HUES64 (cell line): ENCODE data around the gene FOXN3.

ENCODE experiments used
- H3K27ac ChIP-seq: 2 replicates; pipeline ENCODE4 v1.7.0; 2013; ENCODE audit warnings: low read depth, low read length, inconsistent platforms
- H3K27me3 ChIP-seq: 2 replicates; pipeline ENCODE4 v1.6.1; 2013; ENCODE audit warnings: mild to moderate bottlenecking, low read length; ENCODE audit not compliant: insufficient read depth
- H3K36me3 ChIP-seq: 2 replicates; pipeline ENCODE4 v1.6.1; 2013; ENCODE audit warnings: mild to moderate bottlenecking, low read length; ENCODE audit not compliant: insufficient read depth
- H3K4me1 ChIP-seq: 2 replicates; pipeline ENCODE4 v1.6.1; 2013; ENCODE audit warnings: mild to moderate bottlenecking, low read length, moderate library complexity; ENCODE audit not compliant: insufficient read depth
- H3K4me3 ChIP-seq: 2 replicates; pipeline ENCODE4 v1.5.1; 2013; ENCODE audit warnings: mild to moderate bottlenecking, low read length, moderate library complexity
- H3K9ac ChIP-seq: 2 replicates; pipeline ENCODE4 v1.6.1; 2013; ENCODE audit warnings: mild to moderate bottlenecking, low read depth, low read length
- H3K9me3 ChIP-seq: 2 replicates; pipeline ENCODE4 v1.6.1; 2013; ENCODE audit warnings: low read depth, low read length; ENCODE audit not compliant: insufficient read depth
- WGBS: fragments of 150-250, 120-280 bp; methylation state at CpG from one replicate; pipeline ENCODE4 v1.1.7; 2013; ENCODE audit warnings: missing lambda C conversion rate; 5-methylcytosine and 5-hydroxymethylcytosine counted together

FOXN3 gene

GRCh38 chr14:89282191-89282590 lies 134.8 kb downstream of the FOXN3 start:
- Histone ChIP-seq H3K27me3 (no peaks in the 10 kb centered on the region), H3K9me3 (no peaks in the 10 kb centered on the region), H3K4me3 (no peak overlapping the region), H3K27ac (no peak overlapping the region), H3K9ac (no peak overlapping the region), H3K4me1 (peaks cover 18% of the 10 kb centered on the region; the same call in 1 of the 2 replicates), H3K36me3 (peaks cover 12% of the 10 kb centered on the region; the same call in 1 of the 2 replicates)
- 96% methylated on average over 4 of the region's 4 CpGs for WGBS

GRCh38 chr14:89280600-89280999 lies 136.4 kb downstream of the FOXN3 start:
- no peaks in the 10 kb centered on the region for H3K9me3 ChIP-seq
- H3K4me1 ChIP-seq, result peaks cover 9% of the 10 kb centered on the region; the same call in 1 of the 2 replicates
- H3K4me3 ChIP-seq, result no peak overlapping the region
- 95% methylated on average over 10 of the region's 10 CpGs for WGBS
- no peak overlapping the region for H3K9ac ChIP-seq
- no peak overlapping the region for H3K27ac ChIP-seq
- H3K27me3 ChIP-seq, result no peaks in the 10 kb centered on the region
- H3K36me3 ChIP-seq, result peaks cover 12% of the 10 kb centered on the region; the same call in 1 of the 2 replicates

GRCh38 chr14:89279649-89280232 lies 137.3 kb downstream of the FOXN3 start:
- Histone ChIP-seq H3K36me3 (peaks cover 12% of the 10 kb centered on the region; the same call in 1 of the 2 replicates), H3K4me1 (peaks cover 9% of the 10 kb centered on the region; the same call in 1 of the 2 replicates), H3K4me3 (no peak overlapping the region), H3K27me3 (no peaks in the 10 kb centered on the region), H3K27ac (no peak overlapping the region), H3K9me3 (no peaks in the 10 kb centered on the region), H3K9ac (no peak overlapping the region)
- WGBS, result 97% methylated on average over 9 of the region's 9 CpGs

- Histone ChIP-seq H3K9me3 (no peaks in the 10 kb centered on the region), H3K4me1 (peaks cover 11% of the 10 kb centered on the region; the same call in 1 of the 2 replicates), H3K27me3 (no peaks in the 10 kb centered on the region), H3K9ac (no peak overlapping the region), H3K36me3 (peaks cover 12% of the 10 kb centered on the region; the same call in 1 of the 2 replicates), H3K4me3 (no peak overlapping the region), H3K27ac (no peak overlapping the region)
- 94% methylated on average over 6 of the region's 6 CpGs for WGBS
Observed at GRCh38 chr14:89277203-89277602, 139.8 kb downstream of the FOXN3 start.

GRCh38 chr14:89276424-89276975 lies 140.5 kb downstream of the FOXN3 start:
- no peaks in the 10 kb centered on the region for H3K27me3 ChIP-seq
- H3K36me3 ChIP-seq, result peaks cover 12% of the 10 kb centered on the region; the same call in 1 of the 2 replicates
- H3K9me3 ChIP-seq, result no peaks in the 10 kb centered on the region
- peaks cover 11% of the 10 kb centered on the region; the same call in 1 of the 2 replicates for H3K4me1 ChIP-seq
- H3K27ac ChIP-seq, result no peak overlapping the region
- H3K9ac ChIP-seq, result no peak overlapping the region
- WGBS, result 91% methylated on average over 3 of the region's 3 CpGs
- H3K4me3 ChIP-seq, result no peak overlapping the region

- H3K4me1 ChIP-seq, result peaks cover 36% of the 10 kb centered on the region
- H3K4me3 ChIP-seq, result no peak overlapping the region
- WGBS, result 89% methylated on average over 7 of the region's 7 CpGs
Observed at GRCh38 chr14:89270439-89271227, 146.4 kb downstream of the FOXN3 start.

GRCh38 chr14:89269404-89269803 lies 147.6 kb downstream of the FOXN3 start:
- Histone ChIP-seq H3K4me3 (no peak overlapping the region), H3K9me3 (no peaks in the 10 kb centered on the region), H3K9ac (no peak overlapping the region), H3K27ac (no peak overlapping the region), H3K27me3 (no peaks in the 10 kb centered on the region), H3K36me3 (0 out of 2 replicates have a peak, but pooled peaks cover 10% of the 10 kb centered on the region), H3K4me1 (peaks cover 44% of the 10 kb centered on the region)
- 92% methylated on average over 6 of the region's 6 CpGs for WGBS

More at GRCh38 chr14:89270439-89271227, 146.4 kb downstream of the FOXN3 start:
- Histone ChIP-seq H3K9ac (no peak overlapping the region), H3K9me3 (no peaks in the 10 kb centered on the region), H3K36me3 (0 out of 2 replicates have a peak, but pooled peaks cover 7% of the 10 kb centered on the region), H3K27ac (no peak overlapping the region), H3K27me3 (no peaks in the 10 kb centered on the region)

GRCh38 chr14:89268514-89268913 lies 148.5 kb downstream of the FOXN3 start:
- Histone ChIP-seq H3K4me3 (no peak overlapping the region), H3K4me1 (peaks cover 39% of the 10 kb centered on the region), H3K27ac (no peak overlapping the region), H3K9ac (no peak overlapping the region), H3K9me3 (no peaks in the 10 kb centered on the region), H3K27me3 (no peaks in the 10 kb centered on the region), H3K36me3 (0 out of 2 replicates have a peak, but pooled peaks cover 10% of the 10 kb centered on the region)
- 88% methylated on average over 5 of the region's 5 CpGs for WGBS

- 100% methylated on average over 5 of the region's 5 CpGs for WGBS
- H3K9me3 ChIP-seq, result no peaks in the 10 kb centered on the region
Observed at GRCh38 chr14:89267656-89268055, 149.4 kb downstream of the FOXN3 start.

GRCh38 chr14:89267163-89267562 lies 149.9 kb downstream of the FOXN3 start:
- 78% methylated on average over 7 of the region's 7 CpGs for WGBS
- no peaks in the 10 kb centered on the region for H3K9me3 ChIP-seq
- no peak overlapping the region for H3K9ac ChIP-seq
- no peak overlapping the region for H3K27ac ChIP-seq
- no peaks in the 10 kb centered on the region for H3K27me3 ChIP-seq
- no peak overlapping the region for H3K4me3 ChIP-seq
- H3K36me3 ChIP-seq, result 0 out of 2 replicates have a peak, but pooled peaks cover 14% of the 10 kb centered on the region
- H3K4me1 ChIP-seq, result peaks cover 39% of the 10 kb centered on the region

More at GRCh38 chr14:89267656-89268055, 149.4 kb downstream of the FOXN3 start:
- H3K27me3 ChIP-seq, result no peaks in the 10 kb centered on the region
- 0 out of 2 replicates have a peak, but pooled peaks cover 14% of the 10 kb centered on the region for H3K36me3 ChIP-seq
- no peak overlapping the region for H3K9ac ChIP-seq
- no peak overlapping the region for H3K27ac ChIP-seq
- no peak overlapping the region for H3K4me3 ChIP-seq
- peaks cover 39% of the 10 kb centered on the region for H3K4me1 ChIP-seq

- Histone ChIP-seq H3K36me3 (0 out of 2 replicates have a peak, but pooled peaks cover 14% of the 10 kb centered on the region), H3K4me3 (no peak overlapping the region), H3K4me1 (peaks cover 39% of the 10 kb centered on the region), H3K9ac (no peak overlapping the region), H3K27ac (no peak overlapping the region), H3K27me3 (no peaks in the 10 kb centered on the region), H3K9me3 (no peaks in the 10 kb centered on the region)
- 75% methylated on average over 6 of the region's 7 CpGs for WGBS
Observed at GRCh38 chr14:89266754-89267153, 150.3 kb downstream of the FOXN3 start.
